Chondrocyte (in vitro differentiated cells): Measurements from ENCODE around the gene ARFGAP1. TPM values are rescaled to one million over a fixed set of nuclear protein-coding genes. Genes with fewer than 3 reads are reported as not detected.

Experiments
- DNase-seq: peaks from one replicate; pipeline ENCODE4 v3.0.0; 2021; ENCODE audit warnings: mixed read lengths, low spot score
- H3K27ac Mint-ChIP-seq: one replicate; pipeline ENCODE4 v1.8.0; 2021; ENCODE audit warnings: mild to moderate bottlenecking, moderate library complexity, mixed read lengths; ENCODE audit not compliant: unreplicated experiment
- H3K27me3 Mint-ChIP-seq: 2 replicates; pipeline ENCODE4 v1.8.0; 2021; ENCODE audit warnings: low read depth, mixed read lengths
- H3K36me3 Mint-ChIP-seq: 2 replicates; pipeline ENCODE4 v1.8.0; 2021; ENCODE audit warnings: low read depth, mixed read lengths
- H3K4me1 Mint-ChIP-seq: 2 replicates; pipeline ENCODE4 v1.8.0; 2021; ENCODE audit warnings: low read depth, mild to moderate bottlenecking, mixed read lengths
- H3K4me3 Mint-ChIP-seq: one replicate; pipeline ENCODE4 v1.8.0; 2021; ENCODE audit warnings: mild to moderate bottlenecking, moderate library complexity, mixed read lengths; ENCODE audit not compliant: unreplicated experiment
- H3K9me3 Mint-ChIP-seq: 2 replicates; pipeline ENCODE4 v1.8.0; 2021; ENCODE audit warnings: low read depth, mixed read lengths
- CTCF ChIP-seq: fragments of 200-600 bp; sonication (generic); IDR thresholded peaks from 2 replicates; pipeline ENCODE4 v1.5.0; 2021; ENCODE audit warnings: antibody characterized with exemption, mild to moderate bottlenecking, moderate library complexity
- total RNA-seq: library from RNA; stranded (reverse); gene quantifications from 3 replicates; pipeline ENCODE4 v1.2.1, GENCODE V29; 2021

ARFGAP1 gene
- total RNA-seq, 1 donor from 2014 or later, result 117 TPM

- no peaks in the 10 kb centered on the region for H3K9me3 Mint-ChIP-seq
- H3K4me3 Mint-ChIP-seq, result no peak overlapping the region
- no peaks in the 10 kb centered on the region for H3K36me3 Mint-ChIP-seq
- no peaks in the 10 kb centered on the region for H3K4me1 Mint-ChIP-seq
- no peak overlapping the region for H3K27ac Mint-ChIP-seq
- TF ChIP-seq CTCF, result no peak
- DNase-seq, result no peak
- H3K27me3 Mint-ChIP-seq, result peaks cover 4% of the 10 kb centered on the region
These were observed 35.8 kb downstream of the ARFGAP1 start for GRCh38 chr20:63308218-63308911.

GRCh38 chr20:63309261-63310071, 36.9 kb downstream of the ARFGAP1 start:
- peak; percentile 92 for TF ChIP-seq CTCF
- Mint-ChIP-seq H3K4me3 (no peak overlapping the region), H3K9me3 (no peaks in the 10 kb centered on the region), H3K36me3 (no peaks in the 10 kb centered on the region), H3K4me1 (no peaks in the 10 kb centered on the region), H3K27me3 (peaks cover 4% of the 10 kb centered on the region), H3K27ac (no peak overlapping the region)
- DNase-seq, result no peak

GRCh38 chr20:63310265-63310991, 37.8 kb downstream of the ARFGAP1 start:
- H3K27me3 Mint-ChIP-seq, result no peaks in the 10 kb centered on the region
- no peaks in the 10 kb centered on the region for H3K9me3 Mint-ChIP-seq
- H3K4me1 Mint-ChIP-seq, result no peaks in the 10 kb centered on the region
- H3K27ac Mint-ChIP-seq, result no peak overlapping the region
- TF ChIP-seq CTCF, result no peak
- no peak overlapping the region for H3K4me3 Mint-ChIP-seq
- DNase-seq, result no peak
- no peaks in the 10 kb centered on the region for H3K36me3 Mint-ChIP-seq

- Mint-ChIP-seq H3K4me1 (no peaks in the 10 kb centered on the region), H3K4me3 (no peak overlapping the region), H3K27me3 (no peaks in the 10 kb centered on the region), H3K27ac (no peak overlapping the region), H3K36me3 (no peaks in the 10 kb centered on the region), H3K9me3 (no peaks in the 10 kb centered on the region)
- no peak for DNase-seq
- no peak for TF ChIP-seq CTCF
These were observed 38.7 kb downstream of the ARFGAP1 start for GRCh38 chr20:63311186-63311832.

- TF ChIP-seq CTCF, result no peak
- no peak for DNase-seq
- Mint-ChIP-seq H3K36me3 (no peaks in the 10 kb centered on the region), H3K9me3 (no peaks in the 10 kb centered on the region), H3K4me3 (no peak overlapping the region), H3K27me3 (no peaks in the 10 kb centered on the region), H3K27ac (no peak overlapping the region), H3K4me1 (no peaks in the 10 kb centered on the region)
These were observed 39.2 kb downstream of the ARFGAP1 start for GRCh38 chr20:63311833-63312243.
